A549 (cell line): ENCODE results near the gene RPS6KC1.

ENCODE experiments used
- BHLHE40 ChIP-seq: IDR thresholded peaks from 2 replicates; pipeline ENCODE4 v1.6.1; 2012; ENCODE audit warnings: low read depth, low read length, inconsistent platforms
- CBX8 ChIP-seq: fragments of 200-600 bp; sonication (generic); IDR thresholded peaks from 2 replicates; pipeline ENCODE4 v1.6.1; 2016
- ESRRA ChIP-seq: fragments of 150-350 bp; IDR thresholded peaks from 2 replicates; pipeline ENCODE4 v1.6.1; 2014; ENCODE audit warnings: mild to moderate bottlenecking, low read length, borderline replicate concordance
- HOXA7 ChIP-seq: fragments of 250-450 bp; sonication (Bioruptor Pico); IDR thresholded peaks from 2 replicates; pipeline ENCODE4 v1.5.0; 2020; ENCODE audit warnings: mild to moderate bottlenecking, moderate library complexity
- KDM1A ChIP-seq: fragments of 200-600 bp; sonication (generic); IDR thresholded peaks from 2 replicates; pipeline ENCODE4 v1.6.1; 2016; ENCODE audit warnings: low read depth, mild to moderate bottlenecking
- NR3C1 ChIP-seq: fragments of >200 bp; sonication (Bioruptor Twin); formaldehyde crosslinking; IDR thresholded peaks from 3 replicates; pipeline ENCODE4 v1.6.1; 2017
- POLR2A ChIP-seq: IDR thresholded peaks from 2 replicates; pipeline ENCODE4 v1.6.1; 2012; ENCODE audit warnings: mild to moderate bottlenecking, low read length
- RAD21 ChIP-seq, 2 experiments: fragments of >200 bp in 1 of 2; sonication (Bioruptor Twin) in 1 of 2; formaldehyde crosslinking in 1 of 2; IDR thresholded peaks in 1 of 2; conservative IDR thresholded peaks in 1 of 2; 2 replicates in 1 of 2; 3 replicates in 1 of 2; pipeline ENCODE4 v1.6.1; 2012 to 2018; ENCODE audit warnings: inconsistent platforms in 1 of 2
- RFX5 ChIP-seq: fragments of 450-650 bp; IDR thresholded peaks from 2 replicates; pipeline ENCODE4 v1.7.1; 2014; ENCODE audit warnings: antibody characterized with exemption, mild to moderate bottlenecking, moderate library complexity
- SMC3 ChIP-seq: fragments of >200 bp; sonication (Bioruptor Twin); formaldehyde crosslinking; IDR thresholded peaks from 3 replicates; pipeline ENCODE4 v1.6.1; 2018; ENCODE audit warnings: inconsistent platforms
- TF ChIP-seq, protein P1 (sequence below): fragments of >200 bp; sonication (Bioruptor Twin); formaldehyde crosslinking; IDR thresholded peaks from 3 replicates; pipeline ENCODE4 v1.5.1; 2016
- TF ChIP-seq, protein P2 (sequence below): IDR thresholded peaks from 2 replicates; pipeline ENCODE4 v1.6.1; 2012
- TF ChIP-seq, protein P3 (sequence below): fragments of 200-600 bp; sonication (generic); IDR thresholded peaks from 2 replicates; pipeline ENCODE4 v1.6.1; 2016; ENCODE audit warnings: antibody characterized with exemption, mild to moderate bottlenecking, moderate library complexity
- TF ChIP-seq, protein P4 (sequence below): fragments of >200 bp; sonication (Bioruptor Twin); formaldehyde crosslinking; IDR thresholded peaks from 2 replicates; pipeline ENCODE4 v1.6.1; 2016

DNA sequence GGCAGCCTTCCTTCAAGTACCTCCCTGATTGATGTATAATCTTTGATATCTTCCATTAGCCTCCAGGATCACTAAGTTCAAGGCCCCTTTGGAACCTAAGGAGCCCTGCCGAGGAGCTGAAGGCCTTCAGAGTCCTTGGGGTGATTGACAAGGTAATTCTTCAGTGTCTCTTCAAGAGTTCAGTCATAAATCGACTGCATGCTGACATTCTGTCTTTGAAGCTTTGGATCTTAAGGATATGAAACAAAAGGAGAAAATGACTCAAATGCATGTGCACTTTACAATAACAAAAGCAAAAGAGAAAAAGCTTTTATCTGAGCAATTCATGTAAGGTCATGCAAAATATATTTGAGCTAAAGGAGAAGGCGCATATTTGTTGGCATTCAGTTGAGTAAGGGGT lies 125.3 kb downstream of the RPS6KC1 start:
- TF ChIP-seq BHLHE40 (no peak), NR3C1 (no peak), CBX8 (no peak), KDM1A (no peak), RFX5 (no peak), RAD21 (conservative IDR thresholded peaks at IDR 0.05 in 1 of 2, IDR thresholded peaks at IDR 0.05 in 1 of 2) (no peak), SMC3 (no peak), HOXA7 (CRISPR knock-in tag) (no peak), ESRRA (no peak), POLR2A (no peak)
- TF ChIP-seq, protein P1, sequence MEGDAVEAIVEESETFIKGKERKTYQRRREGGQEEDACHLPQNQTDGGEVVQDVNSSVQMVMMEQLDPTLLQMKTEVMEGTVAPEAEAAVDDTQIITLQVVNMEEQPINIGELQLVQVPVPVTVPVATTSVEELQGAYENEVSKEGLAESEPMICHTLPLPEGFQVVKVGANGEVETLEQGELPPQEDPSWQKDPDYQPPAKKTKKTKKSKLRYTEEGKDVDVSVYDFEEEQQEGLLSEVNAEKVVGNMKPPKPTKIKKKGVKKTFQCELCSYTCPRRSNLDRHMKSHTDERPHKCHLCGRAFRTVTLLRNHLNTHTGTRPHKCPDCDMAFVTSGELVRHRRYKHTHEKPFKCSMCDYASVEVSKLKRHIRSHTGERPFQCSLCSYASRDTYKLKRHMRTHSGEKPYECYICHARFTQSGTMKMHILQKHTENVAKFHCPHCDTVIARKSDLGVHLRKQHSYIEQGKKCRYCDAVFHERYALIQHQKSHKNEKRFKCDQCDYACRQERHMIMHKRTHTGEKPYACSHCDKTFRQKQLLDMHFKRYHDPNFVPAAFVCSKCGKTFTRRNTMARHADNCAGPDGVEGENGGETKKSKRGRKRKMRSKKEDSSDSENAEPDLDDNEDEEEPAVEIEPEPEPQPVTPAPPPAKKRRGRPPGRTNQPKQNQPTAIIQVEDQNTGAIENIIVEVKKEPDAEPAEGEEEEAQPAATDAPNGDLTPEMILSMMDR: no peak
- TF ChIP-seq, protein P2, sequence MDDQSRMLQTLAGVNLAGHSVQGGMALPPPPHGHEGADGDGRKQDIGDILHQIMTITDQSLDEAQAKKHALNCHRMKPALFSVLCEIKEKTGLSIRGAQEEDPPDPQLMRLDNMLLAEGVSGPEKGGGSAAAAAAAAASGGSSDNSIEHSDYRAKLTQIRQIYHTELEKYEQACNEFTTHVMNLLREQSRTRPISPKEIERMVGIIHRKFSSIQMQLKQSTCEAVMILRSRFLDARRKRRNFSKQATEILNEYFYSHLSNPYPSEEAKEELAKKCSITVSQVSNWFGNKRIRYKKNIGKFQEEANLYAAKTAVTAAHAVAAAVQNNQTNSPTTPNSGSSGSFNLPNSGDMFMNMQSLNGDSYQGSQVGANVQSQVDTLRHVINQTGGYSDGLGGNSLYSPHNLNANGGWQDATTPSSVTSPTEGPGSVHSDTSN: no peak
- TF ChIP-seq, protein P3, sequence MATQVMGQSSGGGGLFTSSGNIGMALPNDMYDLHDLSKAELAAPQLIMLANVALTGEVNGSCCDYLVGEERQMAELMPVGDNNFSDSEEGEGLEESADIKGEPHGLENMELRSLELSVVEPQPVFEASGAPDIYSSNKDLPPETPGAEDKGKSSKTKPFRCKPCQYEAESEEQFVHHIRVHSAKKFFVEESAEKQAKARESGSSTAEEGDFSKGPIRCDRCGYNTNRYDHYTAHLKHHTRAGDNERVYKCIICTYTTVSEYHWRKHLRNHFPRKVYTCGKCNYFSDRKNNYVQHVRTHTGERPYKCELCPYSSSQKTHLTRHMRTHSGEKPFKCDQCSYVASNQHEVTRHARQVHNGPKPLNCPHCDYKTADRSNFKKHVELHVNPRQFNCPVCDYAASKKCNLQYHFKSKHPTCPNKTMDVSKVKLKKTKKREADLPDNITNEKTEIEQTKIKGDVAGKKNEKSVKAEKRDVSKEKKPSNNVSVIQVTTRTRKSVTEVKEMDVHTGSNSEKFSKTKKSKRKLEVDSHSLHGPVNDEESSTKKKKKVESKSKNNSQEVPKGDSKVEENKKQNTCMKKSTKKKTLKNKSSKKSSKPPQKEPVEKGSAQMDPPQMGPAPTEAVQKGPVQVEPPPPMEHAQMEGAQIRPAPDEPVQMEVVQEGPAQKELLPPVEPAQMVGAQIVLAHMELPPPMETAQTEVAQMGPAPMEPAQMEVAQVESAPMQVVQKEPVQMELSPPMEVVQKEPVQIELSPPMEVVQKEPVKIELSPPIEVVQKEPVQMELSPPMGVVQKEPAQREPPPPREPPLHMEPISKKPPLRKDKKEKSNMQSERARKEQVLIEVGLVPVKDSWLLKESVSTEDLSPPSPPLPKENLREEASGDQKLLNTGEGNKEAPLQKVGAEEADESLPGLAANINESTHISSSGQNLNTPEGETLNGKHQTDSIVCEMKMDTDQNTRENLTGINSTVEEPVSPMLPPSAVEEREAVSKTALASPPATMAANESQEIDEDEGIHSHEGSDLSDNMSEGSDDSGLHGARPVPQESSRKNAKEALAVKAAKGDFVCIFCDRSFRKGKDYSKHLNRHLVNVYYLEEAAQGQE: no peak
- TF ChIP-seq, protein P4, sequence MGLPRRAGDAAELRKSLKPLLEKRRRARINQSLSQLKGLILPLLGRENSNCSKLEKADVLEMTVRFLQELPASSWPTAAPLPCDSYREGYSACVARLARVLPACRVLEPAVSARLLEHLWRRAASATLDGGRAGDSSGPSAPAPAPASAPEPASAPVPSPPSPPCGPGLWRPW: no peak
